ENCODE results near the gene OLFML2A.

DNA sequence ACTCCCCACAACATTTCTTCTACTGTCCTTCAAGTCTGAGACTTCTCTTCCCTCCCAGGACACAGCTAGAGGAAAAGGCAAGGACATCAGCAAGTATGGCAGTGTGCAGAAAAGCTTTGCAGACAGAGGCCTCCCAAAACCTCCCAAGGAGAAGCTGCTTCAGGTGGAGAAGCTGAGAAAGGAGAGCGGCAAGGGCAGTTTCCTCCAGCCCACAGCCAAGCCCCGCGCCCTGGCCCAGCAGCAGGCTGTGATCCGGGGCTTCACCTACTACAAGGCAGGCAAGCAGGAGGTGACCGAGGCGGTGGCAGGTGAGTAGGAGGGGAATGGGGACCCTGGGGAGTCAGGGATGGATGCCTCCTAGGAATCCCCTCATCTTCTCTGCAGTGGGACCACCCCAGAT, 24.4 kb downstream of the OLFML2A start:
- no peak for TF ChIP-seq CTCF (conservative IDR thresholded peaks at IDR 0.05; ENCODE audit: low read length)
- no peak for TF ChIP-seq EZH2phosphoT487 (IDR thresholded peaks at IDR 0.05; ENCODE audit: borderline replicate concordance, low read depth, low read length)

All from OCI-LY7 (cell line).